Lower leg skin (tissue), 3 donors: ENCODE data around the gene EYS.

ENCODE experiments used
- POLR2A ChIP-seq, 2 donors: fragments of 450-650 bp; IDR thresholded peaks; one replicate each; pipeline ENCODE4 v1.6.1; 2016 to 2017; ENCODE audit warnings: antibody characterized with exemption in 2 of 2, mild to moderate bottlenecking in 1 of 2, moderate library complexity in 1 of 2
- TF ChIP-seq, protein P1 (sequence below), 3 donors: fragments of 450-650 bp; IDR thresholded peaks; one replicate each; pipeline ENCODE4 v1.5.1; 2016; ENCODE audit warnings: antibody characterized with exemption in 3 of 3, mild to moderate bottlenecking in 3 of 3, moderate library complexity in 2 of 3

DNA sequence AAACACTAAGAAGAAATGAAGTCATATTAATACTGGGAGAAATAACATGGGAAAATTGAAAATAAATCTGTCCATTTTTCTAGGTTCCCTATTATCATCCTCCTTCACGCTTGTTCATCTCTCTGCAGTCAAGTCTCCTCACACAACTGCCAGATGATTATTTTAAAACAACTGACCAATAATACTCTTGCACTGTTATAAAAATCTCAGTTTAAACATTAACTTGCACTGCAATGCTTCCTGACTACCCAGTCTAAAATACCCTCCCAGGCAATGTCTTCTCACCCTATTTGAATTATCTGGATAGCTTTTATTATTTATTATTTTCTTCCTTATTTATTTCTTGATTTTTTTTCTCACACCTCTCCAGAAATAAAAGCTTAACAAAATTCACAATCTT, 5.7 kb downstream of the EYS start:
- TF ChIP-seq POLR2A (IDR thresholded peaks at IDR 0.05) = no peak
- TF ChIP-seq, protein P1, sequence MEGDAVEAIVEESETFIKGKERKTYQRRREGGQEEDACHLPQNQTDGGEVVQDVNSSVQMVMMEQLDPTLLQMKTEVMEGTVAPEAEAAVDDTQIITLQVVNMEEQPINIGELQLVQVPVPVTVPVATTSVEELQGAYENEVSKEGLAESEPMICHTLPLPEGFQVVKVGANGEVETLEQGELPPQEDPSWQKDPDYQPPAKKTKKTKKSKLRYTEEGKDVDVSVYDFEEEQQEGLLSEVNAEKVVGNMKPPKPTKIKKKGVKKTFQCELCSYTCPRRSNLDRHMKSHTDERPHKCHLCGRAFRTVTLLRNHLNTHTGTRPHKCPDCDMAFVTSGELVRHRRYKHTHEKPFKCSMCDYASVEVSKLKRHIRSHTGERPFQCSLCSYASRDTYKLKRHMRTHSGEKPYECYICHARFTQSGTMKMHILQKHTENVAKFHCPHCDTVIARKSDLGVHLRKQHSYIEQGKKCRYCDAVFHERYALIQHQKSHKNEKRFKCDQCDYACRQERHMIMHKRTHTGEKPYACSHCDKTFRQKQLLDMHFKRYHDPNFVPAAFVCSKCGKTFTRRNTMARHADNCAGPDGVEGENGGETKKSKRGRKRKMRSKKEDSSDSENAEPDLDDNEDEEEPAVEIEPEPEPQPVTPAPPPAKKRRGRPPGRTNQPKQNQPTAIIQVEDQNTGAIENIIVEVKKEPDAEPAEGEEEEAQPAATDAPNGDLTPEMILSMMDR (IDR thresholded peaks at IDR 0.05) = no peak
